GM18909 (cell line): ENCODE results near the gene CS.
"Not testable (repeated sequence)": the region's sequence is repeated elsewhere in the genome, so short reads cannot be mapped to it uniquely, and the experiment has no call there.

ENCODE experiments used
- ATAC-seq: cut with Tn5 transposase; IDR thresholded peaks from one replicate; pipeline ENCODE4 v1.9.1; 2021; ENCODE audit warnings: mild to moderate bottlenecking; ENCODE audit not compliant: unreplicated experiment, poor library complexity

The CS gene

DNA sequence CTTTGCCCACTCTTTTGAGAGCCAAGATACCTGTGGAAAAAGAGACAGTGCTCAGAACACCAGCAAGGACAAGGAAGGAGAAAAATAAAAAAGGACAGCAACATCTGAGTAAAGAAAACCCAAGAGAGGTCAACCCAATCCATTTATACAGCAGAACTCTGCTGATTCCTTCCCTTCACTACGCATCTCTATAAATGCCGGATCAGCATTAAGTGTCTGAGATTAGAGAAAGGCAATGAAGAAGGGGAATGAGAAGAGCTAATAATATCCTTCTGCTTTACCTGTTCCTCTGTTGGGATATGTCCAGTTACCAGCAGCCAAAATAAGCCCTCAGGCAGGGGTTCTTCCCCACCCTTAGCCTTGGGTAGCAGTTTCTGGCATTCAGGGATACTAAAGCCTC is 17.6 kb downstream of the CS start:
- ATAC-seq: no peak

DNA sequence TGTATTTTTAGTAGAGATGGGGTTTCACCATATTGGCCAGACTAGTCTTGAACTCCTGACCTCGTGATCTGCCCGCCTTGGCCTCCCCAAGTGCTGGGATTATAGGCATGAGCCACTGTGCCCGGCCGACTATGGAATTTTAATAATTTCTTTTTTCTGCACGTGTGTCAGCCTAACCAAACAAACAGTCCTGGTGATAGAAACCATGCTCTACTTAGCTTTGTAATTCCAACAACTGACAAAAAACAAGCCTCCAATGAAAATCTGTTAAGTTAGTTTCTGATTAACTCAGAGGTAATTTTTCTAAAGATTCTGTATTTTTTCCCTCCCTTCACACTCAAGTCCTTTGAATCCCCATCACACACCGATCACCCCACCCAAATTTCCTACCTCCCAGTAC is 18.1 kb downstream of the CS start:
- ATAC-seq: no peak

DNA sequence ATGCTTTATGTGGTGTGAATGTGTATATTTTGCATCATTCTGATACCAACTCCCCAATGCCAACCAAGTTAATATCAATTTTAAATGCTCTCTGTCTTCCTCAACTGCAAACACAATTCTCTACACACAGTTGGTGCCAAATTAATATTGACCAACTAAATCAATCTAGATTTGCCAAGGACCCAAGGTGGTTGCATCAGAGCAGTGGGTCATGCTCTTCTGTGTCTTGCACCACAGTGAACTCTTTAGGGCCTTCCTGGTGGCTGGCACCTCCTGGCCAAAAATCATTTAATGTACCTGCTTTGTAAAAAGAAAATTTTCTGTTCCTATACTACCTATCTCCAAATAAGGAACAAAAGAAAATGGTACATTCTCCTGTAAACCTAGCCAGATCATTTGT is 19.3 kb downstream of the CS start:
- ATAC-seq: no peak

DNA sequence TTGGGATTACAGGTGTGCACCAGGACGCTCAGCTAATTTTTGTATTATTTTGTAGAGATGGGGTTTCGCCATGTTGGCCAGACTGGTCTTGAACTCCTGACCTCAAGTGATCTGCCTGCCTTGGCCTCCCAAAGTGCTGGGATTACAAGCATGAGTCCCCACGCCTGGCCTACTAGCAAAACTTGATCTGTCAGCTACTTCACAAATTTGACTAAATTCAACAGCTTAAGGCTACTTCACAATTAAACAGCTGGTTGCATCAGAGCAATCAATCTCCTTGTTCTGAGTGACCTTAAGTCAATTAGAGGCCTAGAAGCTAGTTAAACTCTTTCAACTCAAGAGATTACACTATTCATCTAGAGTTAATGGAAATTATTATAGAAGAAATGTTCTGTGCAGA is 21.2 kb downstream of the CS start:
- no peak for ATAC-seq

DNA sequence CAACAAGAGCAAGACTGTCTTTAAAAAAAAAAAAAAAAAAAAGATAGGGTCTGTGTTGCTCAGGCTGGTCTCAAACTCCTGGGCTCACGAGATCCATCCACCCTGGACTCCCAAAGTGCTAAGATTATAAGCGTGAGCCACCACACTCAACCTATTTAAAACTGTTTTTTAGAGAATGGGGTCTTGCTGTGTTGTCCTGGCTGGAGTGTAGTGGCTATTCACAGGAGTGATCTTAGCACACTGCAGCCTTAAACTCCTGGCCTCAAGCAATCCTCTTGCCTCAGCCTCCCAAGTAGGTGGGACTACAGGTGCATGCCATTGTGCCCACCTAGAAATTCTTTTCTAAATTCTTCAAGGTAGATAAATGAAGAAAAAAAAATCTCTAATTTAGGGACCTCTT is 25.8 kb downstream of the CS start:
- no peak for ATAC-seq

DNA sequence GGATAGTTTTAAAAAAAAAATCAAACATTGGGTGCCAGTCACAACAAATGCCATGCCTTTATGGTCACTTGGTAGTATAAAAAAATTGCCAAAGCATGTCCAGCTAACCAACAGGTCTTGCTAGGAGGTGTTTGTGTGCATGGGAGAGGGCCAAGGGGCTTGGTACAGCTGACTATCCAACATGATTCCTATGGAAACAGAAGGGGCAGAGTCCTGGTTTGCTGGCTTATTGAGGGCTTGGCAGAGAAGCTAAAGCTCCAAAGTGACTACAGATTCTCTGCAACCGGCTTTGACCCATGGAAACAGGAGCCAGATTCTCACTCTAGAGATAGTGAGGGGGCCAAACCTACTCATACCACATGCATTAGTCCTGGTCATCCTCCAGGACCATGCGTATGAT is 27.7 kb downstream of the CS start:
- not testable (repeated sequence) for ATAC-seq

DNA sequence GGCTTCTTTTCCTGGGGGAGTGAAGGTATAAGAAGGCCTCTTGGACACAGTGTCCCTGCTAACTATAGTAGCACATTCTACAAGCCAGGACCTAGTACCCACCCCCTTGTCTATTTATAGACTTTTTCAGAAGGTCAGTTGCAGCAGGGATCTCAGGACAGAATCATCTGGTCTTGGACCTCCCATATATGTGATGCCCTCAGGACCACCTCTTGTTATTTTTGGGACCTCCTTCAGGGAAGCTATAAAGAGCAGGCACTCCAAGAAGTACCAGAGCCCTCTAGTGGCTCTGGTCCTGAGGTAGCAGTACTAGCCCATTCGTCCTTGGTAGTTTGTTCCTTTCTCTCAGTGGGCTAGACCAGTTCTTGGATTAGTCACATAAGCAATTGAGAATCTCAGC is 29.1 kb downstream of the CS start:
- no peak for ATAC-seq

DNA sequence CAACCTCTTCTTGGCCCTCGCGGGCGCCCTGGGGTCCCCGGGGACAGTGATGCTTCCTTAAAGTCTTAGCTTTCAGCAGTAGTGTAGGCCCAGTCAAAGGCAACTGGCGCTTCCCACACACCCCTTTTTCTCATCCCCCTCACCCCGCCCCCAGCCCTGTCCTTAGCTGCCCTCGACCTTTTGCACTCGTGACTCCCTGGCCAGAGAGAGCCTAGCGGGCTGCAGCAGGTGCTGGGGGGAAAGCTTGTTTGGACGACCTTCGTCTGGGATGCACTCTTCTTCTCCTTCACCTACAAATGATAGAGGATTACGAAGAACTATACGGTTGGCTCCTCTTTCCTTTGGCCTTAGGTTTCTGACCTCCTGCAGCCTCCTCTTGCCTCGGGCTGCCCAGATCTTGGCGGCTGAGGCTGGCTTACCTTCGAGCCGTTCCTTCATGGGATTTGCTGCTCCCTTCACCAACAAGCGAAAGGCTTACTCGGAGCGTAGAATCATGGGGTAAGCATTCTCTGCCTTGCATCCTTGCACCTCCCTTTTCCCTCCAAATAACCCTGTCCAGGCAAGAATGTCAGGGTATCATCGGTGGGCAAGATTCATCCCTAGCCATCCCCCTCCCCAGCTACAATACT is 32.6 kb downstream of the CS start:
- ATAC-seq: peak; percentile 10

DNA sequence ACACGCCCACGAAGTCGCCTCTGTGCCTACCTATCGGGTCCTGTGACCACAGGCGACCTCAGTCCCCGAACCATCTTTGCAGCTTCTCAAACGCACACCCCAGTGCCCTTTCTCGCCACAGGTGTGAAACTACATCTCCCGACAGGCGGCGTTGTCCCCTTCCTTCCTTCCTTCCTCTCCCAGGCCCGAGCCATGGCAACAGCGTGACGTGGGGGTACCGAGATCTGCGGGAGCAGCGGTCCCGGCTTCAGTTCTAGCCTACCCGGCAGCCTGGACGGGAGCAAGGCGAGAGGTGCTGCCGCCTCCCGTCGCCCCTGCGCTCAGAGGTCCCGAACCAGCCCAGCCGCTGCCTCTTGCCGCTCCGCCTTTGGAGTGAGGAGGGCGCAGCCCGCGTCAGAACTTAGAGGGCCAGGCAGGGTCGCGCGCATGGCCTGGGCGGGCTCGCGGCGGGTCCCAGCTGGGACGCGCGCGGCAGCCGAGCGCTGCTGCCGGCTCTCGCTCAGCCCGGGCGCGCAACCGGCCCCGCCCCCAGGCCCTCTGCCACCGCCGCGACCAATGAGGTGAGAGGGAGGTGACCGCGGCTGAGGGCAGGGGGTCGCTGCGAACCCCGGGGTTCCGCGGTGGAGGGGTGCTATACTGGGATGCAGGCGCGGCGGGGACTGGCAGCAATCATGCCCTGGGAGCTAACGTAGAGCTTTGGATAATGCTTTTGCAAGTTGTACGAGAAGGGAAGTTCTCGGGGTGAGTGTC is 33.3 kb downstream of the CS start, which contains the start of gene COQ10A:
COQ10A (plus strand) TSS at position 250 of the 750 bp plus-strand sequence; CDS start at position 427, 177 bp downstream.
- peak; percentile 88 for ATAC-seq

DNA sequence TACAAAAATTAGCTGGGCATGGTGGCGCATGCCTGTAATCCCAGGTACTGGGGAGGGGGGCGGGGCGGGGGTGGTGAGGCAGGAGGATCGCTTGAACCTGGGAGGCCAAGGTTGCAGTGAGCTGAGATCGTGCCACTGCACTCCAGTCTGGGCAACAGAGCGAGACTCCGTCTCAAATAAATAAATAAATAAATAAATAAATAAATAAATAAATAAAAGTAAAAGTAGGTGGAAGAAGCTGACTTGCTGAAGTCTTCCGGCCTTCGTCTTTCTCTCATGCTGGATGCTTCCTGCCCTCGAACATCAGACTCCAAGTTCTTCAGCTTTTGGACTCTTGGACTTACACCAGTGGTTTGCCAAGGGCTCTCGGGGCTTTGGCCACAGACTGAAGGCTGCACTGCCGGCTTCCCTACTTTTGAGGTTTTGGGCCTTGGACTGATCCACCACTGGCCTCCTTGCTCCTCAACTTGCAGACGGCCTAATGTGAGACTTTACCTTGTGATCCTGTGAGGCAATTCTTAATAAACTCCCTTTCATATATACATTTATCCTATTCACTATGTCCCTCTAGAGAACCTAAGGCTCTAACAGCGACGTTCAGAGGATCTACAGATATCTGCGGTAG is 34.0 kb downstream of the CS start:
- not testable (repeated sequence) for ATAC-seq

DNA sequence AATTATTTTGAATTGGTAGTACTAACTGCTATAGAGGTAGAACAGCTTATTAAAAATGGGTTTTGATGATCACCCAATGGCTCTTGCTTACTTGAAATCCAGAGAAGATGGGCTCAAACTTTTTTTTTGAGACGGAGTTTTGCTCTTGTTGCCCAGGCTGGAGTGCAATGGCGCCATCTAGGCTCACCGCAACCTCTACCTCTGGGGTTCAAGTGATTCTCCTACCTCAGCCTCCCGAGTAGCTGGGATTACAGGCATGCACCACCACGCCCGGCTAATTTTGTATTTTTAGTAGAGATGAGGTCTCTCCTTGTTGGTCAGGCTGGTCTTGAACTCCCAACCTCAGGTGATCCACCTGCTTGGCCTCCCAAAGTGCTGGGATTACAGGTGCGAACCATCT is 37.2 kb downstream of the CS start:
- ATAC-seq: not testable (repeated sequence)

DNA sequence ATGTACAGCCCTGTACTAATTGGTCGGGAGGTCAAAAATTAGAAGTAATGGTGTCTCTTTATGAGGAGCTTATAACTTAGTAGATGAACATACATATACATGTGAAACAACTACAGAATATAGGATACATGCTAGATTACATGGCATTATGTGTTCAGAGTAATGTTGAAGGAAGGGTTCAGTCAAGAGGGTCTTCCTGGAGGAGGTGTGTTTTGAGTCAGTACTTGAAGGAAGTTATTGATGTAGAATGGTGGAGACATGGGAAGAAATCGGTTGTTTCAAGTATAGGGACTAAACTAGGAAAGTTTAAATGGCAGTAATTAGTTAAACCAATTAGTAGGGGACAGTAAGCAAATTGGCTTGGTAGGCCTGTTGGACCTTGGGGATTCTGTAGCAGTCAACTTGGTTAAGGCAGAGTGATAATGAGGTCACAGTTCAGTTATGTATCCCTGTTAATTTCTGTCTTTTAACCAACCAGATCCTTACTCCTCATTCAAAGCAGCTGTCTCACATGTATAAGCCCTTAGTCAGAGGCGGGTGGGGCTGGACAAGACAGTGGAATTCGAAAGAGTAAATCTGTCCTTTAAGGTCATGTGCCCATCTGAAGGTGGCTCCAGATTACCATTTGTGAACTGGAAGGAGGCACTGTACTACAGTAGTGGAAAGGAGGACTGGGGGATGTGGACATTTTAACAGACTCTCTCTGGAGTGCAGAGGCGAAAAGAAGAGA is 38.5 kb downstream of the CS start:
- no peak for ATAC-seq

DNA sequence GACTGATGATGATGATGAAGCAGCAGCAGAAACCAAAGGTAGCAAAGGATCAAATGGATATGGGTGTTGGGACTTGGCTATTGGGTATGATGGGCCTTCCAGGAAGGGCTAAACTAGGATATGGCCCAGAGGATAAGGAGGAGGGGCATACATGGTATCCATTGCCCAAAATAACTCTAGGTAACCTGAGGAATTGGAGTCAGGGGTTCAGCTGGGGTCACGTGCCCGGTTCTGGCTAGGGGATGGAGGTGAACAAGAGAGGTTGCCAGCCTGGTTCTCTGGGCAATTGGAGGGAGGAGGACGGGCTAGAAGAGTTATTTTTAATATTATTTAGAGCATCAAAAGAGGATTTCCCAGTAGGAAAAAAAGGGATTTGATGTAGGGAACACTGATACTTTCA is 39.2 kb downstream of the CS start:
- no peak for ATAC-seq

DNA sequence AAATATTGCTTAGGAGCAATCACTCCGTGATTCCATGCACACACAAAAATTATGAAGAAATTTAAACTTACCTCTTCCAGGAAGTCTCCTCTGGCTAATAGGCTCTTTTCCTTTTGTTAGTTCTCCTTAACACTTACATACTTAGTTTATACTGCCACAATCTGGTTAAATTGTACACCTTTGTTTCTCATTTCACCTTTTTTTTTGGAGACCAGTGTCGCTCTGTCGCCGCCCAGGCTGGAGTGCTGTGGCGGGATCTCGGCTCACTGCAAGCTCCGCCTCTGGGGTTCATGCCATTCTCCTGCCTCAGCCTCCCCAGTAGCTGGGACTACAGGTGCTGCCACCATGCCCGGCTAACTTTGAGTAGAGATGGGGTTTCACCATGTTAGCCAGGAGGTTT is 39.8 kb downstream of the CS start:
- no peak for ATAC-seq

DNA sequence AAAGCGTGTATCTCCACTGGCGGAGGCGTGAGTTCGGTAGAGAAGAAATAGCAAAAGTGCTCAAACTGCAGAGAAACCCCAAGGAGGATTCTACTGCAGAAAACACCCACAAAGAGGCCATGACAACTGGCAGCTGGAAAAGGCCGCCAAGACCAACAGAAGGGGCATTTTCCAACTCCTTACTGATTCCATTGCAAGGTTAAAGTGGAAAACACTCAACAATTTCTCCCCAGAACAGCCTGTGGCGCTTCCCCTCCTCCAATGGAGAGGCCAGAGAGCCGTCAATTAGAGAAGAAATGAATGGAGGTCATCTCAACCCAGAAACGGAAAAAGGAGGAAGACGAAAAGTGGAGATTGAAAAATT is 41.3 kb downstream of the CS start:
- no peak for ATAC-seq

DNA sequence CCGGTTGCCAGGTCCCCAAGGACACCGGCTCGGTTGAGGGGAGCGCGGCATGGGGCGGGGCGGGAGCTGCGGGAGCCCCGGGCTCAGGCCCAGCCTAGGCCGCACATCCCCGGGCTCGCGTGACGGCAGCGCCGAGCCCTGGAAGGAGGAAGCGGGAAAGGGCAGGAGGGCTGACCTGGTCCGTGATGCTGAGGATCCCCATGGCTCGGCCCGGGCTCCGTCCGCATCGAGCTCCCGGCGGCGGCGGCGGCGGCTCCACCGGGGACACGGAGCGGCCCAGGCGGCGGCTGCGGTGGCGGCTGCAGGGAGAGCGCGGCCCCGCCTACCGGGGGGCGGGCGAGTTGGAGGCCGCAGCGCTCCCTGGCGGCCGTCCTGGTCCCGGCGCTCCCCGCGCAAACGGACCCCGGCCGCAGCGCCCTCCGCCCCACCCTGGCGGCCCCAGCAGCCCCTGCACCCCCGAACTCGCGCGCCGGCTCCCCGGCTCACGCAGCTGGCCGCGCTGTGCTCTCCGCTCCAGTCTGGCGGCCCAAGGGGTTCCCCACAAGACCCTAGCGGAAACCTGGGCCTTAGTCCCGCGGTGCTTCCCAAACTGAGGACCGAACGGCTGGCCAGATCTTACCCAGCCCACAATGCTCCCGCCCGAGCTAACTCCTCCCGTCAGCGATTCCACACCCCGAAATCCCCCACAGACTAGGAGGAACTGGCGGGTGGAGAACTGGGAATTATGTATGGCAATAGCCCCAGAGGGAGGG is 41.9 kb downstream of the CS start, which contains the start of gene ANKRD52:
ANKRD52 (minus strand) TSS at position 317 of the 752 bp plus-strand sequence; CDS start at position 202, 115 bp downstream.
- peak; percentile 89 for ATAC-seq

DNA sequence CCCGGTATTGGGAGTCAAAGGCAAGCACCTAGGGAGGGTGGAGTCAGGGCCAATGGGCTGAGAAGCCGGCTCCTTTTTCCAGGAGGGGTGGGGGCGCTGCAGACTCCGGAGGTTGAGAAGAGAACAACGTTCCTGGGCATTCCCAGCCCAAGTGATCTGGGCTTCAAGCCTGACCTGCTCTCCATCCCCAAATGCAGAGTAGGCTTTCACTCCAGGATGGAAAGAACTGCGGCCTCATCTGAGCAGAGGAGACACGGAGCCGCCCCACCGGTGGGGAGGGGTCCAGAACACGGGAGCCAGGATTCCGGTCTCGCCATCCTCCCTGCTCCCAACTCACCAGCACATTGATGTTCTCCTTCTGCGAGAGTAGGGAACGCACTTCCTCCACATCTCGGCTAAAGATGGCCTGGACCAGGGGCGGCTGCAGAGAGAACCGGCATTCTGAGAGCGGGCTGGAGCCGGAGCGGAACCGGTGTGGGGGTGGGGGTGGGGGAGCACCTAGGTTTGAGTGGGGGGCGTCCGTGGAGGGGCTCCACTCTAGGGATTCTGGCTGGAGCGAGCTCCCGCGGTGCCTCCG is 42.6 kb downstream of the CS start:
- ATAC-seq: no peak

DNA sequence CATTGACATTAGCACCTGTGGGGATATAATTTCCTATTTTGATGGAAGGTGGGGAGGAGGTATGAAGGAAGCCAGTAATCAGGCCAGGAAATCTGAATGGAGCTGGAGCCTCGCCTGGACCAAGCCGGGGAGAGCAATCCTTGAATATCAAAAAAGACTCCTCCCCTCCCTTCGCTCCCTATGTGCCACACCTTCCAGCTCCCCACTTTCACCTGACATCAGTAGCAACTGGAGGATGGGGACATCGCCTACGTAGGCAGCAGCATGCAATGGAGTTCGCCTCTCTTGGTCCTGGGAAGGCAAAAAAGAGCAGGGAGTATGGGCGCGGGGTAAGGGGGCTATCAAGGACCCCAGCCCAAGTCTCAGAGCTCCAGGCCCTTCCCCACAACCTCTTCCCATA is 43.1 kb downstream of the CS start:
- no peak for ATAC-seq

DNA sequence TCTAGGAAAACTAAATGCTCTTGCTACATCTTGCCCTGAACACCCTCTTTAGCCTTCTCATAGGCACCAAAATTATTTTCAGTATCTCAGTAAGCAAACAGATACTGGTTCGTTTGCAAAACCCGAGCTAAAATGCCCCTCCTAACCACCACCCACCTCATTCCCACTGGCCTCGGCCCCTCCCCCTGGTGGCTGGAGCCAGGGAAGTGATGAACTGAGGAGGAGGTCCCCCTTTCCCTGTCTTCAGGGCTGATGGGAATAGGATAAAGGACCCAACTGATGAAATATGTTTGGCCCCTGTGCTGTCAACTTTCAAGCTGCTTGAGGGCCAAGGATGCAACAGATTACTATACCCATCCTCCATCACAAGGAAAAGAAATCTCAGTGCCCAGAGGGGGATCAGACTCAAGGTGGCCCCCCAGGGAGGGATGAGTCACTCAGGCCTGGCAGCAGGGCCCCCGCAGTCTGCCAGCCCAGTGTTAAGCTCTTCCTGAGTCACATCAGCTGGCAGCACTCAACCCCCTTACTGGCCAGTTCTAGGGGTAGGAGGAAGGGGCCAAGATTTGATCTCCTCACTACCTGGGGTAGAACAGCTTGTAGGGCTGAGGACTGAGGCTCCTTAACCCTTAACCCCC is 43.7 kb downstream of the CS start:
- ATAC-seq: no peak
